ENCODE data around the gene ABHD2.
"Not testable (repeated sequence)": the region's sequence is repeated elsewhere in the genome, so short reads cannot be mapped to it uniquely, and the experiment has no call there.

Gene ABHD2

GRCh38 chr15:89119489-89120478, 31.5 kb downstream of the ABHD2 start:
- no peak for DNase-seq (ENCODE audit: low read depth in 2 of 2)

GRCh38 chr15:89120479-89121000, 32.3 kb downstream of the ABHD2 start:
- not testable (repeated sequence) for DNase-seq (ENCODE audit: low read depth in 2 of 2)

GRCh38 chr15:89121414-89121813, 33.2 kb downstream of the ABHD2 start:
- no peak for DNase-seq (ENCODE audit: low read depth in 2 of 2)

GRCh38 chr15:89122505-89123180, 34.4 kb downstream of the ABHD2 start:
- DNase-seq (ENCODE audit: low read depth in 2 of 2): no peak

- no peak for DNase-seq (ENCODE audit: low read depth in 2 of 2)
These were observed 34.9 kb downstream of the ABHD2 start for GRCh38 chr15:89123181-89123525.

GRCh38 chr15:89125088-89125826, 37.0 kb downstream of the ABHD2 start:
- DNase-seq (ENCODE audit: low read depth in 2 of 2): no peak

GRCh38 chr15:89126009-89126408, 37.8 kb downstream of the ABHD2 start:
- no peak for DNase-seq (ENCODE audit: low read depth in 2 of 2)

GRCh38 chr15:89127054-89127702, 38.9 kb downstream of the ABHD2 start:
- DNase-seq (ENCODE audit: low read depth in 2 of 2): no peak

GRCh38 chr15:89128320-89129122, 40.3 kb downstream of the ABHD2 start:
- DNase-seq (ENCODE audit: low read depth in 2 of 2): no peak

GRCh38 chr15:89129123-89129815, 41.0 kb downstream of the ABHD2 start:
- DNase-seq (ENCODE audit: low read depth in 2 of 2): peak; percentile 20 to 43

- no peak for DNase-seq (ENCODE audit: low read depth in 2 of 2)
These were observed 41.5 kb downstream of the ABHD2 start for GRCh38 chr15:89129816-89130134.

GRCh38 chr15:89130201-89130600, 41.9 kb downstream of the ABHD2 start:
- DNase-seq (ENCODE audit: low read depth in 2 of 2): peak in 1 of 2 donors; percentile 29

- no peak for DNase-seq (ENCODE audit: low read depth in 2 of 2)
These were observed 43.5 kb downstream of the ABHD2 start for GRCh38 chr15:89131731-89132130.

GRCh38 chr15:89132611-89133507, 44.6 kb downstream of the ABHD2 start:
- peak; percentile 4 to 19 for DNase-seq (ENCODE audit: low read depth in 2 of 2)

GRCh38 chr15:89135387-89136077, 47.3 kb downstream of the ABHD2 start:
- not testable (repeated sequence) for DNase-seq (ENCODE audit: low read depth in 2 of 2)

GRCh38 chr15:89136078-89136806, 48.0 kb downstream of the ABHD2 start:
- DNase-seq (ENCODE audit: low read depth in 2 of 2): no peak

GRCh38 chr15:89136818-89137772, 48.8 kb downstream of the ABHD2 start:
- no peak for DNase-seq (ENCODE audit: low read depth in 2 of 2)

Measured in stimulated activated CD8-positive, alpha-beta memory T cell treated with anti-CD3 and anti-CD28 coated beads, Interleukin-7, amount 100 ng/mL, for 1 hour (primary cell).